Right kidney (tissue), 1 donor: ENCODE data around the gene NPPA.

Experiments used
- DNase-seq: peaks from one replicate; pipeline ENCODE4 v3.0.0-alpha.2; 2016

NPPA gene

DNA sequence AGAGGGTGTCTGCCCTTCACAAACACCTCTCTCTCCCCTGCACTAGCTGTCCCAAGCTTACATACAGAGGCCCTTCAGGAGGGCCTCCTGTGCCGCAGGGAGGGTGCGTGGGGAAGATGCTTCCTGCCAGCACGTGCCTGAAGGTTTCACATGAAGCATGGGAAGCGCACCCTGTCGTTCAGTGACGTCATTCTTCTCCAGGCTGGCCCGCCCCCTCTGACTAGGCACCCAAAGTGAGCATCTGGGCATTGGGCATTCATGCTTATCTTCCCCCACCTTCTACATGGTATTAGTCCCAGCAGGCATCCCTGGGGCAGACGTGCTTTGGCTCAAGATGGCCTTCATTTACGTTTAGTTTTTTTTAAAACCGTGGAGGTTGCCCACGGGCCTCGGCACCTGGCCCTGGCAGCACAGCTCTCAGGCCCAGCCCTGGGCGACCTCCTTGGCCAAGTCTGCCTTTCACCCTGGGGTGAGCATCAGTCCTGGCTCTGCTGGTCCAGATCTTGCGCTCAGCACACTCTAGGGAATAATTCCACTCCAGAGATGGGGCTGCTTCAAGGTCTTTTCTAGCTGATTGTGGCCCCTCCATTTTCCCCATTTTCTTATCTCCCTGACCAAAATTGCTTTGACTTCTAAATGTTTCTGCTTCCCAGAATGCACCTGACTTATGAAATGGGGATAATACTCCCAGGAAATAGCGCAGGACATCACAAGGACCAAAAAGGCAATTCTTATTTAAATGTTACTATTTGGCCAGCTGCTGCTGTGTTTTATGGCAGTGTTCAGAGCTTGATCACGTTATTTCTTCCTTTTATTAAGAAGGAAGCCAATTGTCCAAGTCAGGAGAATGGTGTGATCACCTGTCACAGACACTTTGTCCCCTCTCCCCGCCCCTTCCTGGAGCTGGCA is 6.1 kb downstream of the NPPA start:
- no peak for DNase-seq

DNA sequence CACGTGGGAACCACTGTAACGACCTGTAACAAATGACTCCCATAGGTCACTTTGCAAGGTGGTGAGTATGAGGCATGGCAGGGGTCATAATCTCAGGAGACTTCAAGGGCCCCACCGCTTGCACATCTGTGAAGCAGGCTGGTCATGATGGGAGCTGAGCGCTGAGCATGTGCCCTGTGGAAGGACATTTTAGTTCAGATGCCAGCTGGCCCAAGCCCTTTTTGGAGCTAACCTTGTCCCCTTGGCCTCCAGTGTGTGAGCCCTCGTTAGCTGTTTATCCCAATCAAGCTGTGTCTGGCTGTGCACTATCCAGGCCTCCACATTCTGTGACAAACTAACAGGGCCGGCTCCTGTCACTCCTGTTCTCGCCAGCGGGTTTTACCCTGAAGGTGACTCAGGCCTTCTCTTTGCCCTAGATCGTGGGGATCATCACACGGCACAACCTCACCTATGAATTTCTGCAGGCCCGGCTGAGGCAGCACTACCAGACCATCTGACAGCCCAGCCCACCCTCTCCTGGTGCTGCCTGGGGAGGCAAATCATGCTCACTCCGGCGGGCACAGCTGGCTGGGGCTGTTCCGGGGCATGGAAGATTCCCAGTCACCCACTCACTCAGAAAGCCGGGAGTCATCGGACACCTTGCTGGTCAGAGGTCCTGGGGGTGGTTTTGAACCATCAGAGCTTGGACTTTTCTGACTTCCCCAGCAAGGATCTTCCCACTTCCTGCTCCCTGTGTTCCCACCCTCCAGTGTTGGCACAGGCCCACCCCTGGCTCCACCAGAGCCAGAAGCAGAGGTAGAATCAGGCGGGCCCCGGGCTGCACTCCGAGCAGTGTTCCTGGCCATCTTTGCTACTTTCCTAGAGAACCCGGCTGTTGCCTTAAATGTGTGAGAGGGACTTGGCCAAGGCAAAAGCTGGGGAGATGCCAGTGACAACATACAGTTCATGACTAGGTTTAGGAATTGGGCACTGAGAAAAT is 7.6 kb downstream of the NPPA start:
- no peak for DNase-seq

DNA sequence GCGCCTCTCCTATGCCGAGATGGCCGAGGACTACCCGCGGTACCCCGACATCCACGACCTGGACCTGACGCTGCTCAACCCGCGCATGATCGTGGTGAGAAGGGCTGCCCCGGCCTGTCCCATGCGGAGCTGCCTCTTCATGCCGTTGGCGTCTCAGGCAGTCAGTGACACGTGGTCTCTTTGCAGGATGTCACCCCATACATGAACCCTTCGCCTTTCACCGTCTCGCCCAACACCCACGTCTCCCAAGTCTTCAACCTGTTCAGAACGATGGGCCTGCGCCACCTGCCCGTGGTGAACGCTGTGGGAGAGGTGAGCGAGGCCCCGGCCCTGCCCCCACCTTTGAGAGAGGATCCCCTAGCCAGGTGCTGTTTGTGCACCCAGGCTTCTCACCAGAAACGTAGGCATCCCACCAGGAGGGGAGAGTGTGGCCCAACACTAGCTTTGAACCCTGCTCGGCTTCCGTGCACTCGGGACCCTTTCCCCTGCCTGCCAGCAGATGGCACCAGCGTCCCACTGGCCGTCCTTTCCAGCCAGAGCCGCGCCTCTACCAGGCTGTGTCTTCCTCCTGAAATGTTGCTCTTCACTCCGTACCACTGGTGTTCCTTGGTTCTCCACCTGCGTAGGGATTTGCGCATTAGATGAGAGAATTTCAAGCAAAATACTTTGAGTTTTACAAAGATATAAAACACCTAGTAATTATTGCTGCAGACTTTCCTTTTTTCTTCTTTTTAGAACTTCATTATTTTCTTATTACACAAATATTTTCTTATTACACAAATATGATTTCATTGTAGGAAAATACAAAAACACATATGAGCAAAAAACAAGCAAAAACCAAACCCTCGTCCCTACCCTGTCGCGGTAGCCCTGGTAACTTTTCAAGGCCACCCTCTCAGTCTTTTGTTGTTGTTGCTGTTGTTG is 9.0 kb downstream of the NPPA start:
- peak; percentile 41 for DNase-seq

- no peak for DNase-seq
Observed at GRCh38 chr1:11837767-11838348, 9.7 kb downstream of the NPPA start.

- no peak for DNase-seq
Observed at GRCh38 chr1:11836955-11837766, 10.4 kb downstream of the NPPA start.

- no peak for DNase-seq
Observed at GRCh38 chr1:11835441-11836225, 11.9 kb downstream of the NPPA start.

DNA sequence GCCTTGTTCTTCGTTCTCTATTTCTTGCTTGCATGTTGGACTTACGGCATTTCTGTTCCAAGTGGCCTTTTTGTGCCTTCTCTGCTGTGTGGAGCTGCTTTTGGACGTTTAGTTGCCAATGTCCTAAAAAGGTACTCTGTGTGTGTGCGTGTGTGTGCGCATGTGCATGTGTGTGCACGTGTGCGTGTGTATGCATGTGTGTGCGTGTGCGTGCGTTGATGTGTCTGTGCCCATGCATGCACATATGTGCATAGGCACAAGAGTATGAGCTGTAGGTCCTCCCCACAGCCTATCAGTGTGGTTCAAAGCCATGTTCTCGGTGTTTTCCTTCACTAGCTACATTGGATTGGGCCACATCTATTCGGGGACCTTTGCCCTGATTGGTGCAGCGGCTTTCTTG is 13.7 kb downstream of the NPPA start:
- no peak for DNase-seq

DNA sequence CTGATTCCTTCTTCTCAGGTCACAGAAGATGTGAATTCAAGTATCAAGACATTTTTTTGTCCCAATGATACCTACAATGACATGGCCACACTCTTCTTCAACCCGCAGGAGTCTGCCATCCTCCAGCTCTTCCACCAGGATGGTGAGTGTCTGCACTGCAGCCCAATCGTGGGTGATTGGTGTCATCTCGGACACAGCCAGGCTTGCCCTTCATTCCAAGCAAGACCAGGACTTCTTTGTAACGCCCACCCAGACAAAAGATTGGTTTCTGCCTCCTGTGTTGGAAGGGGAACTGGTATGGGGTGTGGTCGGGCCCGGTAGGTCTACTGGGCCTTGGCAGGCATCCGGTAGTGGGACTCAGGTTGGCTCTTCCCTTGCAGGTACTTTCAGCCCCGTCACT is 14.1 kb downstream of the NPPA start:
- DNase-seq: no peak

- DNase-seq: no peak
Observed at GRCh38 chr1:11831945-11832725, 15.4 kb downstream of the NPPA start.

- DNase-seq: no peak
Observed at GRCh38 chr1:11828511-11828910, 19.1 kb downstream of the NPPA start.

DNA sequence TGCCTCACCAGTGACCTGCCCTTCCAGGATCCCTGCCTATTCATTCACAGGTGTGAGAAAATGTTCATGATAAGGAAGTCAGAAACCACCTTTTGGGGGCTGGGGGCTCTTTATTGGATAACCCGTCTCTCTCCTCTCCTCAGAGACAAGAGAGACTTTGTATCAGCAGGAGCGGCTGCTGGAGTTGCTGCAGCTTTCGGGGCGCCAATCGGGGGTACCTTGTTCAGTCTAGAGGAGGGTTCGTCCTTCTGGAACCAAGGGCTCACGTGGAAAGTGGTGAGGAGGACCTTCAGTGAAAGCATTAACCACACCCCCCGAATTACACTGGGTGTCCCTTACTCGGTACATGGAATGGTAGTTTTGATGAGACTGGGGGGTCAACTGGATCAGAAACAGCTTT is 20.6 kb downstream of the NPPA start:
- DNase-seq: no peak

DNA sequence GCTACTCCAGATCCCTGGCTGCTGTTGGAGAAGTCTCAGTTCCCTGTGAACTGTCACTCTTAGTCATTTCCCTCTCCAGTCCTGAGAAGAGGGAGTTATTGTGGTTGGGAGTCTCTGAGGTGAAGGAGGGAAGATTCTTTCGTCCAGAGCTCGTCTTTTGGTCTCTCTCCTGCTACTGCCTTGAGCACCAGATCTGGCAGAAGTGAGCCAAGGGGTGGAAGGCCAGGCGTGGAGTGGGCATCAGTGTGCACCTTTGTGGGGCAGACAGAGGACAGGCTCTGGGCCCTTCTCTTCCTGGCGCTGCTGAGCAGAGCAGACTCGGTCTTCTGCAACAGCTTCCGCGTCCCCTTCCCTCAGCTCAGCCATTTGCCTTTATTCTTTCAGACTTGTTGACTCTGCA is 22.5 kb downstream of the NPPA start:
- no peak for DNase-seq

- no peak for DNase-seq
Observed at GRCh38 chr1:11823366-11824137, 24.0 kb downstream of the NPPA start.

GRCh38 chr1:11822091-11822490 is 25.5 kb downstream of the NPPA start:
- no peak for DNase-seq

- DNase-seq: no peak
Observed at GRCh38 chr1:11817192-11817591, 30.4 kb downstream of the NPPA start.

GRCh38 chr1:11813021-11813420 is 34.6 kb downstream of the NPPA start:
- no peak for DNase-seq

GRCh38 chr1:11807133-11807532 is 40.5 kb downstream of the NPPA start:
- DNase-seq: no peak

- peak; percentile 30 for DNase-seq
Observed at GRCh38 chr1:11806307-11806936, 41.2 kb downstream of the NPPA start.
